Type B pancreatic cell (in vitro differentiated cells): Measurements from ENCODE around the gene PRKG1. TPM values are rescaled to one million over a fixed set of nuclear protein-coding genes. Genes with fewer than 3 reads are reported as not detected.

Experiments
- DNase-seq: peaks from one replicate; pipeline ENCODE4 v3.0.0; 2021; ENCODE audit warnings: mixed read lengths; ENCODE audit not compliant: unreplicated experiment; ENCODE audit errors: extremely low spot score
- H3K27ac Mint-ChIP-seq: 2 replicates; pipeline ENCODE4 v1.8.0; 2021; ENCODE audit warnings: mild to moderate bottlenecking, mixed read lengths
- H3K27me3 Mint-ChIP-seq: 2 replicates; pipeline ENCODE4 v1.8.0; 2021; ENCODE audit warnings: mixed read lengths
- H3K36me3 Mint-ChIP-seq: 2 replicates; pipeline ENCODE4 v1.8.0; 2021; ENCODE audit warnings: mixed read lengths
- H3K4me1 Mint-ChIP-seq: one replicate; pipeline ENCODE4 v1.8.0; 2021; ENCODE audit warnings: mixed read lengths; ENCODE audit not compliant: unreplicated experiment
- H3K4me3 Mint-ChIP-seq: 2 replicates; pipeline ENCODE4 v1.8.0; 2021; ENCODE audit warnings: mild to moderate bottlenecking, mixed read lengths
- H3K9me3 Mint-ChIP-seq: 2 replicates; pipeline ENCODE4 v1.8.0; 2021; ENCODE audit warnings: mixed read lengths
- total RNA-seq: library from RNA; stranded (reverse); gene quantifications from 2 replicates; pipeline ENCODE4 v1.2.1, GENCODE V29; 2021; ENCODE audit warnings: low replicate concordance
- TF ChIP-seq, protein P1 (sequence below): fragments of 200-600 bp; sonication (generic); conservative IDR thresholded peaks from 2 replicates; pipeline ENCODE4 v1.5.0; 2021; ENCODE audit warnings: antibody characterized with exemption, mild to moderate bottlenecking

The PRKG1 gene
- total RNA-seq, 1 donor from 2014 or later: 12.3 TPM

DNA sequence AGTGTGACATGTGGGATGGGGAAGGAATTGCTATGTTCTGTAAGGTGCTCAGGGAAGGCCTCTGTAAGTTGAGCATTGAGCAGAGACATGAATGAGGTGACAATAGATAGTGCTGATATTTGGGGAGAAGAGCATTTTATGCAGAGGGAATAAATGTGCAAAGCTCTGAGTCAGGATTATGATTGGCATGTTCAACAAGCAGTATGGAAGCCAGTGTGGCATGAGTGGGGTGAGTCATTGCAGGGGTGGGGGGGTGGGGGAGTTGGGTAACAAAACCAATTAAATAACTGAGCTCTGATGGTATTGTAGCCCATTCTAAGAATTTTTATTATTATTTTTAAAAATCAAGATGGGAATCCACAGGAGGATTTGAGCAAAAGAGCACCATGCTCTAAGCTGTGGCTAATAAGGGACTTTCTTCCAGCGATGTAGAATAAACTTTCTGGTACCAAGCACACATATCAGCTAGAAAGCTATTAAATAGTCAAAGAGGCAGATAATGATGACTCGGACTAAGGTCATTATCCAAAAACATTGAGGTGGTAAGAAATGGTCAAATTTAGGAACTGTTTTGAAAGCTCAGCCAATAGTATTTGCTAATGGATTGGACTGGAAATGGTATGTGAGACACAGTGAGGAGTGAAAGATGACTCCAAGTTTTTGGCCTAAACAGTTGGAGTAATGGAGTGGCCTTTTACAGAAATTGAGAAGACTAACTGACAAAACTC lies 96.4 kb downstream of the PRKG1 start:
- no peaks in the 10 kb centered on the region for H3K4me1 Mint-ChIP-seq
- no peaks in the 10 kb centered on the region for H3K36me3 Mint-ChIP-seq
- no peak overlapping the region for H3K27ac Mint-ChIP-seq
- no peak for DNase-seq
- H3K4me3 Mint-ChIP-seq: no peak overlapping the region
- TF ChIP-seq, protein P1, sequence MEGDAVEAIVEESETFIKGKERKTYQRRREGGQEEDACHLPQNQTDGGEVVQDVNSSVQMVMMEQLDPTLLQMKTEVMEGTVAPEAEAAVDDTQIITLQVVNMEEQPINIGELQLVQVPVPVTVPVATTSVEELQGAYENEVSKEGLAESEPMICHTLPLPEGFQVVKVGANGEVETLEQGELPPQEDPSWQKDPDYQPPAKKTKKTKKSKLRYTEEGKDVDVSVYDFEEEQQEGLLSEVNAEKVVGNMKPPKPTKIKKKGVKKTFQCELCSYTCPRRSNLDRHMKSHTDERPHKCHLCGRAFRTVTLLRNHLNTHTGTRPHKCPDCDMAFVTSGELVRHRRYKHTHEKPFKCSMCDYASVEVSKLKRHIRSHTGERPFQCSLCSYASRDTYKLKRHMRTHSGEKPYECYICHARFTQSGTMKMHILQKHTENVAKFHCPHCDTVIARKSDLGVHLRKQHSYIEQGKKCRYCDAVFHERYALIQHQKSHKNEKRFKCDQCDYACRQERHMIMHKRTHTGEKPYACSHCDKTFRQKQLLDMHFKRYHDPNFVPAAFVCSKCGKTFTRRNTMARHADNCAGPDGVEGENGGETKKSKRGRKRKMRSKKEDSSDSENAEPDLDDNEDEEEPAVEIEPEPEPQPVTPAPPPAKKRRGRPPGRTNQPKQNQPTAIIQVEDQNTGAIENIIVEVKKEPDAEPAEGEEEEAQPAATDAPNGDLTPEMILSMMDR: no peak
- no peaks in the 10 kb centered on the region for H3K9me3 Mint-ChIP-seq
- H3K27me3 Mint-ChIP-seq: no peaks in the 10 kb centered on the region

DNA sequence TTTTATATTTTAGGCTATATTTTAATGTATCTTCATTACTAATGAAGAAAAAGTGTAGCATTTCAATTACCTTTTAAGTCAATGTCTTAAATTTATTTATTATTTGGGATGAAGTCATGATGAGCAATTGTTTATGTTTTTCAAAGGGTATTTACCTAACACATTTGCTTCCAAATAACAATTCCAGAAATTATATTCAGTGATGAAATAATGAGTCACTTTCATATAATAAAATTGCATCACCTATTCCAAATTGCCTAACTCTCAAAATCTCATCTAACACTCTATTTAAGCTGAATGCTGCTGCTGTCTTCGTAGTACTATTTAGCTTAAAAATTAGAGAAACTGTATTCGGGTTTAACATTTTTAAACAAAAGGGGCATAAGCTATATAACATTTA lies 97.7 kb downstream of the PRKG1 start:
- DNase-seq: no peak
- TF ChIP-seq, protein P1: no peak
- Mint-ChIP-seq H3K4me1 (no peaks in the 10 kb centered on the region), H3K36me3 (no peaks in the 10 kb centered on the region), H3K9me3 (no peaks in the 10 kb centered on the region), H3K27ac (no peak overlapping the region), H3K4me3 (no peak overlapping the region), H3K27me3 (no peaks in the 10 kb centered on the region)

DNA sequence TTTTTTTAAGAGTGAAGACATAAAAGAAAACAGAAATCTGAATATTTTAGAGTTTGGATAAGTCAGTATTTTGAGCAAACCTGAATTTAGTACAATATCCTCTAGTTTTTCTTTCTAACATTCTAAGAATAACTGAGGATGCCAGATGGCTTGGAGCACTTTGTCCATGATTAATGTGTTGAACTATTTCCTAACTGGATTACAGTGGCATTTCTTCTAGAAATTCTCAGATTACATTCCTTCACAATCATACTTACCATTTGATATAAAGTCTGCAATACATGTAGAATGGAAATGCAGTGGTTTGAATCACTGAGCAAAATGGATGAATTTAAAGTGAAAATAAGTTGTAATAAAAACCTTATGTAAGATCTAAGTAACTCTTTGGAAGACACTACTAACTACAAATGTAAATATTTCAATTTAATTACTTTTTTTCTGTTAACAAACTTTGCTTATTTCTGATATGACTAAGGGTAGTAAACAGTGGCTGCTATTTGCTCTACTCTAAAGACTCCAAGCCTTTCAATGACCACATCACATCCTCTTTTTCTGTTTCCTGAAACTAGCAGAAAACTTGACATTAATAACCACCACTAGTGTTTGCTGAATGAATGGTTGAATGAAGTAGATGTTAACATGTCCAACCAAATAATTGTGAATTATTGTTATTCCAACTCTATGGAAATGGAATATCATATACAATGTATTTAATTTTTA lies 102.8 kb downstream of the PRKG1 start:
- Mint-ChIP-seq H3K9me3 (no peaks in the 10 kb centered on the region), H3K4me1 (no peaks in the 10 kb centered on the region), H3K36me3 (no peaks in the 10 kb centered on the region), H3K27me3 (no peaks in the 10 kb centered on the region), H3K4me3 (no peak overlapping the region), H3K27ac (no peak overlapping the region)
- TF ChIP-seq, protein P1: no peak
- no peak for DNase-seq

DNA sequence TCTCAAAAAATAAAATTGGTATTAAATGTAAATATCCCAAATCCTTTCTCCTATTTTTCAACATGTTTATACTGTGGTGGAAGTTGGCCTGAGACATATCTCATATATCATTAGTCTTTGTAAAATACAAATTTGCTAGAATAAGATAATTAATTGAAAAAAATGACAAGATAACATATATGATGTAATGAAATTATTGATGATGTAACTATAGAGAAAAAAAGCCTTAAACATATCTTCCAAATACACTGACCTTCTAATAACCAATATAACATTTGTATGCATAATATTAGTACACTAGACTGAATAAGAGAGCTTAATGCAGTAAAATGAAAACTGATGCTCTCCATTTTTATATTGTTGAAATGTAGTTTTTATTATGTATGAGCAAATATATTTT lies 104.3 kb downstream of the PRKG1 start:
- no peaks in the 10 kb centered on the region for H3K4me1 Mint-ChIP-seq
- no peak overlapping the region for H3K27ac Mint-ChIP-seq
- H3K9me3 Mint-ChIP-seq: no peaks in the 10 kb centered on the region
- TF ChIP-seq, protein P1: no peak
- no peak overlapping the region for H3K4me3 Mint-ChIP-seq
- H3K36me3 Mint-ChIP-seq: no peaks in the 10 kb centered on the region
- DNase-seq: no peak
- H3K27me3 Mint-ChIP-seq: no peaks in the 10 kb centered on the region

DNA sequence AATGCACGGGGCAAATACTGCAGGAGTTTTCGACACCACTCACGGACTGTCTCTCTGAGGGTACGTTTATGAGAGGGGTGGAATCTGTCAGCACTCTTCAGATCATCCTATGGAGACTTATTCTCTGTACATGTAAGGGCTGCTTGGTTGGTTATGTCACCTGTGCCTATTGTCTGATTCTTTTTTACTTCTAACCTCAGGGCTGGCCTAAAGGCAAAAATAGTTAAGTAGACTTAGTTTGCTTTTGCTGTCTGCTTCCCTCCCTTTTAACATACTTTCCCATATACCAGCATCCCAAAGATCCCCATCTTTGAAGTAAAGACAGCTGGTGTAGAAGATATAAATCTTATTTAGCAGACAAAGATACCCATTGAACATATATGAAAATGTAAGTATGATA lies 105.9 kb downstream of the PRKG1 start:
- no peak overlapping the region for H3K27ac Mint-ChIP-seq
- no peaks in the 10 kb centered on the region for H3K36me3 Mint-ChIP-seq
- no peaks in the 10 kb centered on the region for H3K4me1 Mint-ChIP-seq
- H3K9me3 Mint-ChIP-seq: no peaks in the 10 kb centered on the region
- DNase-seq: no peak
- no peaks in the 10 kb centered on the region for H3K27me3 Mint-ChIP-seq
- H3K4me3 Mint-ChIP-seq: no peak overlapping the region
- TF ChIP-seq, protein P1: no peak
